ENCODE measurements around the gene POLR3A. TPM values are rescaled to one million over a fixed set of nuclear protein-coding genes. Genes with fewer than 3 reads are reported as not detected.

POLR3A gene

DNA sequence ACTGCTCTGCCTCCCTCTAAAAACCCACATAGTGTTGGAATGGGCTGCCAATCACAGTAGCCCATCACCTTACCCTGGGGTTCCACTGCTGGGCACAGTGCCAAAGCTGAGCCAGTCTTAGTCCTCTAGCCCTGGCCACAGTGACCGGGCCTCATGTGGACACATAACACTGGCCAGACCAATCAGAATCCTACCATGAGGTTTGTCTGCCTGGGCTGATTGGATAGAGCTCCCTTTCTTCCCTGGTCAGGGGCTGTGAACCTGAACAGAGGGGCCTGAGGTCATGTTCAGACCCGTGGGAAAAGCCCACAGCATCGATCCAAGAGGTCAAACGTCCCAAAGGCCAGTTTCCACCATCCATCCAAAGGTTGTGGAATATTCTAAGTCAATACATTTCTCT lies 108.8 kb downstream of the POLR3A start:
- Histone ChIP-seq H3K79me2 (ENCODE audit: control insufficient read depth, insufficient read depth, low read length) (peaks cover 97% of the 10 kb centered on the region), H3K4me2 (ENCODE audit: low read length) (no peak overlapping the region), H4K8ac (ENCODE audit: low read depth, low read length) (no peak overlapping the region), H3K4ac (ENCODE audit: low read depth, low read length) (no peak overlapping the region), H3K56ac (ENCODE audit: low read length) (no peak overlapping the region), H2AK5ac (ENCODE audit: low read length) (no peak overlapping the region), H3K4me1 (ENCODE audit: control insufficient read depth, low read depth, low read length) (peaks cover 9% of the 10 kb centered on the region), H4K5ac (ENCODE audit: low read length) (no peak overlapping the region), H3K27ac (ENCODE audit: low read depth, low read length) (no peak overlapping the region), H3K18ac (ENCODE audit: low read length) (no peak overlapping the region), H3K79me1 (ENCODE audit: low read length) (peaks cover 15% of the 10 kb centered on the region), H3K23ac (ENCODE audit: low read length) (no peak overlapping the region), H3K27me3 (ENCODE audit: insufficient read depth, low read length, poor library complexity) (no peaks in the 10 kb centered on the region), H3K4me3 (ENCODE audit: low read length) (no peak overlapping the region), H2BK120ac (ENCODE audit: low read depth, low read length) (no peak overlapping the region), H2BK5ac (ENCODE audit: low read length) (no peak overlapping the region), H3K9ac (ENCODE audit: low read length) (no peak overlapping the region), H2BK15ac (replicated peaks; ENCODE audit: low read depth) (no peak overlapping the region), H3K36me3 (ENCODE audit: control insufficient read depth, insufficient read depth, low read length) (no peaks in the 10 kb centered on the region)
- no peak for DNase-seq
- WGBS (ENCODE audit: extremely low coverage, insufficient coverage, low lambda C conversion rate), result no CpG with 5 or more reads among the region's 4 CpGs

GRCh38 chr10:77919713-77920108 lies 109.6 kb downstream of the POLR3A start:
- Histone ChIP-seq H3K36me3 (ENCODE audit: control insufficient read depth, insufficient read depth, low read length) (no peaks in the 10 kb centered on the region), H3K27me3 (ENCODE audit: insufficient read depth, low read length, poor library complexity) (no peaks in the 10 kb centered on the region), H2BK5ac (ENCODE audit: low read length) (no peak overlapping the region), H3K23ac (ENCODE audit: low read length) (no peak overlapping the region), H3K56ac (ENCODE audit: low read length) (no peak overlapping the region), H3K18ac (ENCODE audit: low read length) (no peak overlapping the region), H3K27ac (ENCODE audit: low read depth, low read length) (no peak overlapping the region), H2BK120ac (ENCODE audit: low read depth, low read length) (no peak overlapping the region), H2BK15ac (replicated peaks; ENCODE audit: low read depth) (no peak overlapping the region), H3K79me2 (ENCODE audit: control insufficient read depth, insufficient read depth, low read length) (peaks cover 96% of the 10 kb centered on the region), H3K79me1 (ENCODE audit: low read length) (peaks cover 15% of the 10 kb centered on the region), H2AK5ac (ENCODE audit: low read length) (no peak overlapping the region), H3K4me2 (ENCODE audit: low read length) (no peak overlapping the region), H4K5ac (ENCODE audit: low read length) (no peak overlapping the region), H3K4me3 (ENCODE audit: low read length) (no peak overlapping the region), H3K4ac (ENCODE audit: low read depth, low read length) (no peak overlapping the region), H4K8ac (ENCODE audit: low read depth, low read length) (no peak overlapping the region), H3K4me1 (ENCODE audit: control insufficient read depth, low read depth, low read length) (peaks cover 9% of the 10 kb centered on the region), H3K9ac (ENCODE audit: low read length) (no peak overlapping the region)
- no peak for DNase-seq
- no CpG with 5 or more reads among the region's 4 CpGs for WGBS (ENCODE audit: extremely low coverage, insufficient coverage, low lambda C conversion rate)

Small RNAs within 50 kb of the gene (small RNA-seq; reads per million reads assigned to genes)
- gene RF00017 (ENCODE audit: insufficient read depth), result not detected
